Frontal cortex (tissue), 4 donors: ENCODE data around the gene FUOM. TPM values are rescaled to one million over a fixed set of nuclear protein-coding genes. Genes with fewer than 3 reads are reported as not detected.
A peak's percentile ranks its signal among the peaks of the same experiment; 100 is the strongest.
"Not testable (repeated sequence)": the region's sequence is repeated elsewhere in the genome, so short reads cannot be mapped to it uniquely, and the experiment has no call there.

Source experiments
- DNase-seq, 2 donors: peaks; one replicate each; pipeline ENCODE4 v3.0.0; 2012; ENCODE audit warnings: low spot score in 2 of 2
- FAIRE-seq: peaks from 2 replicates; lab custom pipeline; 2012; peaks lifted over from hg19 to GRCh38; lab: Jason Lieb, UNC
- total RNA-seq: library from RNA; depleted of rRNA; stranded (reverse); fragments of >200 nt; gene quantifications from one replicate; pipeline ENCODE4 v1.2.3, GENCODE V29; 2014
- donor health status: control.
- donor health status: control.
- donor health status: control.

FUOM gene
- total RNA-seq, 1 donor from 2014 or later: 6.9 TPM

DNA sequence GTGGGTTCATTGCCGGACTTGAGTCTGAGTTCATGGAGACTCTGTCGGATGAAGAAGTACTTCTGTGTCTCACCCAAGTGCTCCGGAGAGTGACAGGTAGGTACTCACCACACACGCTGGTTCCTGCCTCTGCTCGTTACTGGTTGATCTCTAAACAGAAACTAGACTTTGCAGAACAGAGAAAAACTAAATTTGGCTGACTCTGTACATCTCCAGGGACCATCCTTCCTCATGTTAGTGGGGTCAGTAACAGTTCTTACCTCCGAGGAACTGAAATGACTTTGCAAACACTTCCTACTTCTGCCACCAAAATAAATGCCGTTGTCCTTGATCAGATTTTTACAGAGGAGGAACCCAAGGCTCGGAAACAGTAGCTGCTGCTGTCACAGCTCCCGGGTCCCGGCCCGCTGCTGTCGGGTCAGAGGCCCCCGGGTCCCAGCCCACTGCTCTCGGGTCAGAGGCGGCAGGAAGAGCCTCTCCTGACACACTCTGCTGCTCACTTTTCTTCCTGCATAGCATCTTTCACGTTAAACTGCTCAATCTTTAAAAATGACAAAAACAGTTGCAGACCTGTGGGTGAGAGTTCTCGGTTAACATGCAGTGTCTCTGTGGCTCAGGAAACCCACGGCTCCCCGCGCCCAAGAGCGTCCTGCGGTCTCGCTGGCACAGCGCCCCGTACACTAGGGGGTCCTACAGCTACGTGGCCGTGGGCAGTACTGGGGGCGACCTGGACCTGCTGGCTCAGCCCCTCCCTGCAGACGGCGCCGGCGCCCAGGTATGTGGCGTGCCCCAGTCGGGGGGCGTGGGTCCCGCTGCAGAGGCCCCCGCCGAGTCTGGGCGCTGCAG is 31.4 kb upstream of the FUOM start:
- FAIRE-seq (no peak), DNase-seq (no peak)

DNA sequence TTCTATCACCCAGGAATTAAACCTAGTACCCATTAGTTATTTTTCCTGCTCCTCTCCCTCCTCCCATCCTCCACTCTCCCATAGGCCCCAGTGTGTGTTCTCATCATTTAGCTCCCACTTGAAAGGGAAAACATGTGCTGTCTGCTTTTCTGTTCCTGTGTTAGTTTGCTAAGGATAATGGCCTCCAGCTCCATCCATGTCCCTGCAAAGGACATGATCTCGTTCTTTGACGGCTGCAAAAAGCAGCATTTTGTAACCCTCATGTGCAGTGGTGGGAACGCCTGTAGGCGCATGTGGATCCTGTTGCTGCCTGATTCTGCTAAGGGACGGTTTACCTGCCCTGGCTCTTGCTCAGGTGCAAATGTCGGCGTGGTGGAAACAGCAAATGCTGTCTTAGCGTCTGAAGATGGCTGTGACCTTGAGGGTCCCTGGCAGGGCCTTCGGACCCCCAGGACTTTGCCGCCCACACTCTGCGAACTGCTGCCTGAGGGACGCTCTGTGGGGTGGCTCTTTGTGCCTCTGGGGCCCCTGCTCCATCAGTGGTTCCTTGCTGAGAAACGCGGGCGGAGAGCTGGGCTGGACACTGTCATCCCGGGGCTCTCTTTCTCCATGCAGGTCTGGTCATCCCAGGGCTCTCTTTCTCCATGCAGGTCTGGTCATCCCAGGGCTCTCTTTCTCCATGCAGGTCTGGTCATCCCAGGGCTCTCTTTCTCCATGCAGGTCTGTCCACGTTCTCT is 30.6 kb upstream of the FUOM start:
- DNase-seq (no peak), FAIRE-seq (no peak)

GRCh38 chr10:133386951-133387350 is 29.1 kb upstream of the FUOM start:
- DNase-seq, FAIRE-seq: not testable (repeated sequence)

GRCh38 chr10:133385214-133385613 is 27.4 kb upstream of the FUOM start:
- FAIRE-seq (no peak), DNase-seq (no peak)

DNA sequence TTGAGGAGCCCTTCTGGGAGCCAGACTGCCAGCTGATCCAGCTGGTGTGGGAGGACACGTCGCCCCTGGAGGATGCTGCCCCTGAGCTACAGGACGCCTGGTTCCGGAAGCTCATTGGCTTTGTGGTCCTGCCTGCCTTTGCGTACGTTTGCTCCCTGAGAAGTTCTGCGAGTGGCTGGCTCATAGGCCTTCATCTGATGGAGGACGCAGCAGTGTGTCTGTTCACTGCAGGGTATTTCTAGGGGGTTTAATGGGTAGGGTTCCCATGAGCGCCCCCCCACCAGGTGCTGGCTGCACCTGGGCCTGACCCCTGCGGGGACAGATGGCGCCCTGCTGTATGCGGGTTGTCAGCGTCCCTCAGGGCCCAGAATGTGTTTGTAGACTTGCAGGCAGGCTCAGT is 26.3 kb upstream of the FUOM start:
- FAIRE-seq: no peak
- DNase-seq: no peak

DNA sequence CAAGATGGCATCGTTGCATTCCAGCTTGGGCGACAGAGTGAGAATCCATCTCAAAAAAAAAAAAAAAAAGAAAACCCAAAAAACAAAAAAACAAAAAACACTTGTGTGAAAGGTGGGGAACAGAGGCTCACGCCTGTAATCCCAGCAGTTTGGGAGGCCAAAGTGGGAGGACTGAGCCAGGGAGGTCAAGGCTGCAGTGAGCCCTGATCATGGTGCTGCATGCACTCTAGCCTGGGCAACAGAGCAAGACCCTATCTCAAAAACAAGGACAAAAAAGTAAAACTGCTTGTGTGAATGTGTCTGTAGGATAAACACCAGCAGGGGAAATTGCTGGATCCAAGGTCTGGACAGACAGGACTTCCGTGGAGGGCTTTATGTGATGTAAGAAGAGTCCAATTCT is 25.7 kb upstream of the FUOM start:
- no peak for DNase-seq

GRCh38 chr10:133381036-133381435 is 23.2 kb upstream of the FUOM start:
- no peak for FAIRE-seq
- no peak for DNase-seq

More for the DNA sequence above, 25.7 kb upstream of the FUOM start:
- FAIRE-seq: no peak

DNA sequence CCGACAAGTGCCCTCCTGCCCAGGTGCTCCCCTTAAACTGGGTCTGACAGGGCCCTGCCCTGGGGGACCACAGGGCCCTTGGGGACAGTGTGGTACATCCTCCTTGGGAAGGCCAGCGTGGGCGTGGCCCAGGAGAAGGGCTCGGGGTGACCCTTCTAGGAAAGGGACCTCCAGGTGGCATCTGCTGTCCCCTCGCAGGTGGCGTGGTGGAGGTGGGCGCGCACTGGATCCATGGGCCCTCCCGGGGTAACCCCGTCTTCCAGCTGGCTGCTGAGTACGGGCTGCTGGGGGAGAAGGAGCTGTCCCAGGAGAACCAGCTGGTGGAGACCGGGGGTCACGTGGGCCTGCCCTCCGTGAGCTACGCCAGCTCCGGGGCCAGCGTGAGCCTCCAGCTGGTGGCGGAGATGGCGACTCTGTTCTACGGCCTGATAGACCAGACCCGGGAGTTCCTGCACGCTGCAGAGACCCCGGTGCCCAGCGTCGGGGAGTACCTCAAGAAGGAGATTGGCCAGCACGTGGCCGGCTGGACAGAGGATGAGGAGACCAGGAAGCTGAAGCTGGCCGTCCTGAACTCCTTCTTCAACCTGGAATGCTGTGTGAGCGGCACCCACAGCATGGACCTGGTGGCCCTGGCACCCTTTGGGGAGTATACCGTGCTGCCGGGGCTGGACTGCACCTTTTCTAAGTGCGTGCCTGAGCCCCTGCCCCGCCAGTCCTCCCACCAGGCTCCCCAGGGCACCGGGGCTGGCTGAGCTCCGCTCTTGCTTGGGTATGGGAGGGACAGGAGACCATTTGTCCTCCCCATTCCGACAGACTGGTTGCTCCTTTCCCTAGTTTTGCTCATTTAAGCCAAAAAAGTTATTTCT is 22.2 kb upstream of the FUOM start:
- FAIRE-seq: no peak
- DNase-seq: peak in 1 of 2 donors; percentile 64

- no peak for FAIRE-seq
Measured at GRCh38 chr10:133379152-133379800, 21.5 kb upstream of the FUOM start, which contains the start of gene PAOX. Gene PAOX, plus strand, starts transcription at chr10:133379262. Its CDS starts 55 bp downstream, at chr10:133379317.

GRCh38 chr10:133378251-133379096 is 20.7 kb upstream of the FUOM start:
- FAIRE-seq (no peak), DNase-seq (peak; percentile 81 to 84)

More at GRCh38 chr10:133379152-133379800, 21.5 kb upstream of the FUOM start, which contains the start of gene PAOX:
- peak; percentile 92 to 93 for DNase-seq

- FAIRE-seq: no peak
- DNase-seq: no peak
Measured at GRCh38 chr10:133377818-133378250, 20.0 kb upstream of the FUOM start.

DNA sequence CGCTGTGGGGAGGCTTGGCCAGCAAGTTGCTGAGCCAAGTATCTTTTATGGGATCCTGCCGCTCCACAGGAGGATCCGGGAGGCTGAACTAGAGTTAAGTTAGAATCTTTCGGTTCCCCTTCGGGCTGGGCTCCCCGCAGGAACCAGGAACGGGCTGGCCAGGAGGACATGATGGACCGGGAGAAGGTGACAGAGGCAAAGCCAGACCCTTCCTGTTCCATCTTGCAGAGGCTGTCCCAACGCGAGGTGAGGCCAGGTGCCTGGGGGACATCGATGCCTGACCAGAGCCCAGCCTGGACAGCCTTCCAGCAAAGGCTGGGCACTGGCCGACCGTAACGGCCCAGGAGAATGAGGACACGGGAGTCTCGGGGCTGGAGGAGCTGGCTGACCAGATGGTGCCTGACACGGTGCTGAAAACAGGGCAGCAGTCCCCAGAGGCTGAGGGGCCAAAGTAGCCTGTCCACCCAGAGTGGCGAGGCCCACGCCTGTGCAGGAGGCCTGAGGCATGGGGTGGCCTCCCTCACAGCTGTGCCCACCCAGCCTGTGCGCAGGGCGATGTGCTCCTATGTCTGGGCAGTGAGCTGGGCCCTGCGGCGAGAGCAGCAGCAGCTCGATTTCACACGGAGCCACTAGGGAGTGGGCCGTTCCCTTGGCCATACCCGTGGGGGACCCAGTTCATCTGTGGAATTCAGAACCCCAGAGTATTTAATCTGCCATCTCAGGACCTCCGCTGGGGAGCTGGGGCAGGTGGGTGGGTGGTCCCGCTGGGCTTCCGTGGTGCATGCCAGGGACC is 19.4 kb upstream of the FUOM start:
- no peak for FAIRE-seq
- no peak for DNase-seq

- FAIRE-seq, DNase-seq: not testable (repeated sequence)
Measured at GRCh38 chr10:133376183-133376582, 18.4 kb upstream of the FUOM start.

GRCh38 chr10:133375357-133376115 is 17.7 kb upstream of the FUOM start:
- DNase-seq (no peak), FAIRE-seq (no peak)

- no peak for FAIRE-seq
- DNase-seq: peak; percentile 99 to 100
Measured at GRCh38 chr10:133373174-133374090, 15.6 kb upstream of the FUOM start, which contains the start of gene ECHS1. Gene ECHS1, minus strand, starts transcription at chr10:133373354. Its CDS starts 21 bp downstream, at chr10:133373333.

DNA sequence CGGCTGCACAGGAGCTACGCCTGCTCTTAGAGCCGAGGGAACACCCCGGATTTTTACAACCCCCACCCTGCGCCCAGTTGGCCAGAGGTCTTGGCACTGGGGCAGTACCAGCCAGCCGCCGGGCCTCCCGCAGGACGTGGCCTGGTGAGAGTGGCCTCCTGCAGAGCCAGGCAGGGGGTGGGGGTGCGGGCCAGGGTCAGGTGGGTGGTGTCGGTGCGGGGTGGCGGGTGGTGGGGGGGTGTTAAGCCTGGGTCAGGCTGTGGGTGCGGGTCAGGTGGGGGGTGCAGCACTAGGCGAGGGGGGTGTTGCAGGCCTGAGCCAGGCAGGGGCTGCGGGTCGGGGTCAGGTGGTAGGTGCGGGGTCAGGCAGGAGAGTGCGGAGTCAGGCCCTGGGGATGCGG is 14.7 kb upstream of the FUOM start:
- DNase-seq (no peak), FAIRE-seq (no peak)
